Daoy (cell line): ENCODE data around the gene SRD5A1. TPM values are rescaled to one million over a fixed set of nuclear protein-coding genes. Genes with fewer than 3 reads are reported as not detected.

Experiments used
- total RNA-seq: library from RNA; depleted of rRNA; stranded (reverse); fragments of >200 nt; shearing (Covaris generic); gene quantifications from 2 replicates; pipeline ENCODE4 v1.2.3, GENCODE V29; 2014; rRNA removed

Gene SRD5A1
- total RNA-seq, 1 experiment from 2014 or later = 8.6 TPM

Other genes with a start within 250 kb of the SRD5A1 start
- gene UBE2QL1, start 184.6 kb upstream of the SRD5A1 start, total RNA-seq = 0.40 and 0.65 TPM in 2 replicates
- gene NSUN2, start 396 bp upstream of the SRD5A1 start, total RNA-seq = 52.6 and 54.5 TPM in 2 replicates
- gene TENT4A, start 80.0 kb downstream of the SRD5A1 start, total RNA-seq = 4.2 and 5.4 TPM in 2 replicates